Ramos (cell line): ENCODE measurements around the gene RGS10.

Source experiments
- in situ Hi-C: fragments of 300-500 bp; cut with MboI; formaldehyde crosslinking; loops from one replicate; pipeline ENCODE4 v1.14.3; 2022; ENCODE audit warnings: low sequenced_read_pairs; ENCODE audit not compliant: unreplicated experiment

Gene RGS10

DNA sequence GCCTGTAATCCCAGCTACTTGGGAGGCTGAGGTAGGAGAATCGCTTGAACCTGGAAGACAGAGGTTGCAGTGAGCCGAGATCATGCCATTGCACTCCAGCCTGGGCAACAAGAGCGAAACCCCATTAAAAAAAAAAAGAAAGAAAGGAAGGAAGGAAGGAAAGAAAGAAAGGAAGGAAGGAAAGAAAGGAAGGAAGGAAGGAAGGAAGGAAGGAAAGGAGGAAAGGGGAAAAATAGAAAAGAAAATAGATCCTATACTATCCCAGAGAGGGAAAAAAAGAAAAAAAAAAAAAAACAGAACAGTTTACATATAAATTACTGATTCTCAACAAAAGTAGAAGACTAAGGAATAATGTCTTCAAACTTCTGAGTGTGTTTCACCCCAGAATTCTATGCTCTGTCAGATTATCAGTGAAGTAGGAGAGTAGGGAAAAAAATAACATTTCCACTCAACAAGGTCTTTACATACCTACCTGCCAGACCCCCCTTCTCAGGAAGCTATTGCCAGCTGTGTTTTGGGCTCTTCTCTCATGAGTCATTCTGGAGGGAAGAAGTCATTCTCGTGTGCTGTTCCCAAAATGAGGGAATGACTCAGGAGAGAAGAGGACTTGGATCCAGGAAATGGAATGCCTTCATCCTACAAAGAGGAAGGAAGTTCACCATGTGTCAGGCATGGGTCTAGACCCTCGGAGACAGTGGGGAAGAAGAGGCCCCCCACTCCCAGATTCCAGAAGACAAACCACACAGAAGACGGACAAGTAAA, 20.9 kb downstream of the RGS10 start:
- in situ Hi-C loops: no loop called here

- in situ Hi-C loops: no loop called here
These were observed 22.2 kb downstream of the RGS10 start for GRCh38 chr10:119520283-119520682.

GRCh38 chr10:119518936-119519335, 23.6 kb downstream of the RGS10 start:
- in situ Hi-C loops: no loop called here

GRCh38 chr10:119518176-119518575, 24.3 kb downstream of the RGS10 start:
- in situ Hi-C loops: no loop called here

- in situ Hi-C loops: no loop called here
These were observed 25.0 kb downstream of the RGS10 start for GRCh38 chr10:119517235-119518141.

DNA sequence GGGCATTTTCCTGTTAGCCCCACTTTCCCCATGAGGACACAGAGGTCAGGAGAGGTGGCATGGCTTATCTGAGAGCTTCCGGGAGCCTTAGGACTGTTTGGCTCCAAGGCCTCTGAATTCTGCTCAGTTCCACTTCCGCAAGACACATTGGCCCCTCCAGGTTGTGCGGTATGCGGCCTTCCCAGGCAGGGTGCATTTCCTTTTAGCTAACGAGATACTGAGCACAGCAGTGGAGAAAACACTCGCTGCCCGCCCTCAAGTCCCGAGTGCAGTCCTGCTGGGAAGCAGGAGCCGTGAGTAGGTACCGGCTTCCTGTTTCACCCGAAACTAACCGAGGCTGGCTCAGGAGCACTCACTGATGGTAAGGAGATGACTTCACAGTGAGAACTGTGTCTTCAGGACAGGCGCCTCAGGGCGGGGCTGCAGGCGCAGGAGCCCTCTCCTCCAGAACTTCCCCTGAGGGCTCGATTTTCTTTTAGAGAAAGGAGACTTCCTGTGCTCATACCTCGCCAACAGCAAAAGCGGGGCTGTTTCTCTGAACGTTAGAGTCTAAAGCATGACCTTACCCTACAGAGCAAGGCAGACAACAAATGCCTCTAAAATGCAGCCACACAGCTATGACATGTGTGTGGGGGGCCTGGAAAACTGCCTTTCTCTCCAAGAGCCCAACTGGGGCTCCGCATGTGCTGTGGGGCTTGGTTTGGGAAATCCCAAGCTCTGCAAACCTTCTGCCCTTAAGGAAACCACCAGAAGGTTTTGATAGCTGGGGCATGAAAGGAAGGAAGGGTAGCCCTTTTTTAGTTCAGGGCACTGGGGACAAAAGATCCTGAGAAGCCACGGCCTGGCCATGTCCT, 25.9 kb downstream of the RGS10 start:
- in situ Hi-C loops: no loop called here

- in situ Hi-C loops: no loop called here
These were observed 26.9 kb downstream of the RGS10 start for GRCh38 chr10:119515511-119516045.

- in situ Hi-C loops: no loop called here
These were observed 27.7 kb downstream of the RGS10 start for GRCh38 chr10:119514819-119515218.

DNA sequence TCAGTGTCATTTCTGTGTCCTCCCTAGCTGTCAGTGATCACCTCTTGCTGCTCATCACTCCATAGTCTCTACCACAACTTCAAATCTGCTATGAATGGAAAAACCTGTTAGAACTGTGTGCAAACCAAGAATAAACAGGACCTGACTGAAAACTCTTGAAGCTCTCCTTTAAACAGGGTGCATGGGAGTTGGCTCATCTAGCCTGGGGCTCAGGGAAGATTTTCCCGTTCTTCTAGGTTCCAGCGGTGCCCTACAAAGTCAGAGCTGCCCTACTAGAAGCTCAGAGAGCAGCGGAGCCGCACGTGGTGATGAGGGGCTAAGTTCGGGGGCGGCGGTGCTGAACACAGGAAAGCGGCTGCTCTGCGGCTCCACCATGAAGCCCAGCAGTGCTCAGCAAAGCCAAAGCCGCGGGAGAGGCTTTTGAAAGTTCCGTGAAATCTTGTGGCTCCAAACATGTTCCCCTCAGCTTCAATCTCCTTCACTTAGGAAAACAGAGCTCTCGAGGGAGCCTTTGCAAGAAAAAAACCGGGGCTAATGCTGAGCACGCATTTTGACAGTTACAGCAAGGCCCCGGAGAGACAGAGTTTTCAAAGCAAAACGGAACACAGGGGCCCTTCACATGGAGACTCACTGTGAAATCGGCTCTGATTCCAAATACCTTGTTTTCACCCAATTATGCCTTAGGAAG, 30.5 kb downstream of the RGS10 start:
- in situ Hi-C loops: no loop called here

GRCh38 chr10:119509909-119510451, 32.5 kb downstream of the RGS10 start:
- in situ Hi-C loops: no loop called here

- in situ Hi-C loops: no loop called here
These were observed 35.4 kb downstream of the RGS10 start for GRCh38 chr10:119507115-119507514.

DNA sequence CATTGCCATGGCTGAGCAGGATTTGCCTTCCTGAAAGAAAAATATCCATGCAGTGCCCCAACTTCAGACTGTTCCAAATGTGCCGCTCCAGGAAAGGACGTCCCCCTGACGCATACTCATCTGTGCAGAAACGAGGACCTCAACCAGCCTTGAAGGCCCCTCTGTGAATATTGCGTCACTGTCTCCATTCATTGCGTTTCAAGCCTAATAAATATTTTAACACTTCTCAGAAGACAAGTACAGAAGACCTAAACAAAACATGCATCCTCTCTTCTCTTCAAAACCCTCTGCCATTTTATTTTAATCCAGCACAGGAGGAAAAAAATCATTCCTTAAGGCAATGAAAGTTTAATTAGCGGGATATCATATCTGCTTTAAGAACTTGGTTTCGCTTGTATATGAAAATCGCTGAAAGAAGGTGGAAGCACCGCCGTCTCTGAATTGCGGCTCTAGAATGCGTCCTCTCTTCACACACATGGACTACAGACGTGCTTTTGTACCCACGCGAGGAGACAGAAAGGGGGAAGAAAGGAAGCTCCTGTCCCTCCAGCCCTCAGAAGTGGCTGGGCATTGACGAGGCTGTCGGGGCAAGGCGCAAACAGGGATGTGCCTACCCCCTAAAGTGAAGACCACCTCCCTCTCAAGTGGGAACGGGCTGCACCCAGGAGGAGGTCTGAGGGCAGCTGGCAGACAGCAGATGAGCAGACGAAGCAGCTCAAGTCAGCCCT, 36.8 kb downstream of the RGS10 start:
- in situ Hi-C loops: no loop called here

- in situ Hi-C loops: no loop called here
These were observed 37.4 kb downstream of the RGS10 start for GRCh38 chr10:119505131-119505551.

DNA sequence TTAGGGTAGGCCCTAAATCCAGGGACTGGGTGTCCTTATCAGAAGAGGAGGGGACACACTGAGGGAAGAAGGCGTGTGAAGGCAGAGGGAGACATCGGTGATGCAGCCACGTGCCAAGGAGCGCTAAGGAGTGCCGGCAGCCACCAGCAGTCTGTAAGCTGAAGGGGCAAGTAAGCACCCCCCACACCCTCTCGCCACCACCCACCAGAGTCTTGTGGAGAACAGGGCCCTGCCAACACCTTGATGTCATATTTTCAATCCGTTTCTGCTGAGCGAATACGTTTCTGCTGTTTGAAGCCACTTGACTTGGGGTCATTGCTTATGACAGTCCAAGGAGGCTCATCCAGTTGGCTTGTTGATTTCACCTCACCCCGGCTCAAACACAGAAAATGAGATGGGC, 37.9 kb downstream of the RGS10 start:
- in situ Hi-C loops: no loop called here

- in situ Hi-C loops: no loop called here
These were observed 38.7 kb downstream of the RGS10 start for GRCh38 chr10:119503821-119504220.

DNA sequence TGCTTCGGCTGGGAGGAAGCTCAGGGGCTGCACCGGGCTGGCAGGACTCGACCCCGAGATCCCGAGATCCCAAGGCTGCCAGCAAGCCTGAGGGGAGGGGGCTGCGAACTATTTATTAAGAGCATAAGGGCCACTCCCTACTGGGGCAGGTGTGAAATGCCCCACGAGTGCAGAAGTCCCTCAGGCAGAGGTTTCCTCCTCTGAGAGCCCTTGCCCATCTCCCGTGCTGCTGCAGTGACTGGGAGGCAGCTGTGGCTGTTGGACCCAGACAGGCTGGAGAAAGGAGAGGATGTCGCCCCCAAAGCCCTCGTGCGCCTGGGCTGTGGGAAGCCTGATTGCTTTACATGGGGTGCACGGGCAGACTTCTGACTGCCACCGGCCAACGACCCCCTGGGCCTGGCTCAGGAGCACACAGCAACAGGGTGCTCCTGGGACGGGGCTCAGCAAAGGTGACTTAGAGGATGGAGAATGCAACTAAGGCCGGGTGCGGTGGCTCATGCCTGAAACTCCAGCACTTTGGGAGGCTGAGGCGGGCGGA, 39.8 kb downstream of the RGS10 start:
- in situ Hi-C loops: no loop called here

- in situ Hi-C loops: no loop called here
These were observed 40.3 kb downstream of the RGS10 start for GRCh38 chr10:119502209-119502608.

GRCh38 chr10:119501690-119502089, 40.8 kb downstream of the RGS10 start:
- in situ Hi-C loops: no loop called here
